ENCODE results near the gene PTPRT. TPM values are rescaled to one million over a fixed set of nuclear protein-coding genes. Genes with fewer than 3 reads are reported as not detected.

Gene PTPRT
- total and polyA plus RNA-seq, 10 of the 15 experiments (the other 5 are each of a cell fraction or from before 2014, with no cell fraction given) = not detected

DNA sequence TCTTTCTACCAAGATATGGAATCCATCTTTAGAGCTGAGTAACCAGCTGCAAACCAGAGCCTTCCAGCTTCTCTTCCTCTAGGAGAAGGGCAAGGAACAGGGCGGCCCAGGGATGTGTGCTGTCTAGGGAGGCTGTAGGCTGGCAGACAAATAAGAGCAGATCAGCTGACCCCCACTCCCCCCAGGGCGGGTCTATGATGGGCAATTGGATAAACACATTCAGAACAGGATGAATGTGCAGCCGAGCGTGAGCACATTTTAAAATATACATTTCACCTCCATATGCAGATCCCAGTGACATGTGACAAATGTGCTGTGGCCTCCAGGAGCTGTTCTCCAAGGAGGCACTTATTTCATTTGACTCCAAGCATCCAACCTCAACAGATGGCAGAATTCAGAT lies 580.1 kb downstream of the PTPRT start:
- no peak for DNase-seq (ENCODE audit: low read depth, low spot score)
- in situ Hi-C loops (cut with MboI) = no loop called here
- ChIA-PET POLR2A (no interaction called here), SMC1A (ENCODE audit: uncharacterized antibody, unreplicated experiment) (no interaction called here), RAD21 (ENCODE audit: unreplicated experiment) (no interaction called here), CTCF (interaction anchor here (0.6 kb wide), 1 partner anchor 743 kb away, joined by 3 read pairs; no protein-coding TSS in a partner anchor)
- H3K27ac ChIP-seq (ENCODE audit: control insufficient read depth, insufficient read depth) = no peak overlapping the region
- no peak for FAIRE-seq
- H3K79me2 ChIP-seq (ENCODE audit: control insufficient read depth, insufficient read depth, low read length) = no peaks in the 10 kb centered on the region
- no peak overlapping the region for H3K9ac ChIP-seq (ENCODE audit: control insufficient read depth, insufficient read depth, low read length)
- 23% methylated on average over 4 of the region's 4 CpGs for WGBS (ENCODE audit: insufficient coverage, insufficient replicate concordance, low lambda C conversion rate, missing lambda C conversion rate)
- BruUV-seq (replicated peaks) = no TSS peak
- ATAC-seq = no peak
- H3K27me3 ChIP-seq (replicated peaks in 1 of 2; ENCODE audit: control insufficient read depth in 2 of 2, insufficient read depth in 2 of 2, low read length in 1 of 2) = no peaks in the 10 kb centered on the region; a peak in 1 of 4 replicates
- H2AFZ ChIP-seq (ENCODE audit: control insufficient read depth, low read depth, low read length) = no peak overlapping the region
- H3K36me3 ChIP-seq (ENCODE audit: control insufficient read depth in 2 of 2, insufficient read depth in 2 of 2, low read length in 1 of 2) = no peaks in the 10 kb centered on the region
- no peaks in the 10 kb centered on the region for H3K4me1 ChIP-seq (ENCODE audit: control insufficient read depth, insufficient read depth, low read length)
- no peaks in the 10 kb centered on the region for H3K9me3 ChIP-seq (replicated peaks; ENCODE audit: control insufficient read depth, insufficient read depth, low read length)
- no peak overlapping the region for H3K4me2 ChIP-seq (ENCODE audit: control insufficient read depth, insufficient read depth)
- H4K20me1 ChIP-seq (ENCODE audit: control insufficient read depth, insufficient read depth) = no peaks in the 10 kb centered on the region
- H3K4me3 ChIP-seq = no peak overlapping the region
- intact Hi-C loops (cut with micrococcal nuclease; ENCODE audit: unreplicated experiment) = no loop called here
- TF ChIP-seq RFX5 (IDR thresholded peaks at IDR 0.05; ENCODE audit: low read depth, low read length) = no peak
- TF ChIP-seq, protein P1, sequence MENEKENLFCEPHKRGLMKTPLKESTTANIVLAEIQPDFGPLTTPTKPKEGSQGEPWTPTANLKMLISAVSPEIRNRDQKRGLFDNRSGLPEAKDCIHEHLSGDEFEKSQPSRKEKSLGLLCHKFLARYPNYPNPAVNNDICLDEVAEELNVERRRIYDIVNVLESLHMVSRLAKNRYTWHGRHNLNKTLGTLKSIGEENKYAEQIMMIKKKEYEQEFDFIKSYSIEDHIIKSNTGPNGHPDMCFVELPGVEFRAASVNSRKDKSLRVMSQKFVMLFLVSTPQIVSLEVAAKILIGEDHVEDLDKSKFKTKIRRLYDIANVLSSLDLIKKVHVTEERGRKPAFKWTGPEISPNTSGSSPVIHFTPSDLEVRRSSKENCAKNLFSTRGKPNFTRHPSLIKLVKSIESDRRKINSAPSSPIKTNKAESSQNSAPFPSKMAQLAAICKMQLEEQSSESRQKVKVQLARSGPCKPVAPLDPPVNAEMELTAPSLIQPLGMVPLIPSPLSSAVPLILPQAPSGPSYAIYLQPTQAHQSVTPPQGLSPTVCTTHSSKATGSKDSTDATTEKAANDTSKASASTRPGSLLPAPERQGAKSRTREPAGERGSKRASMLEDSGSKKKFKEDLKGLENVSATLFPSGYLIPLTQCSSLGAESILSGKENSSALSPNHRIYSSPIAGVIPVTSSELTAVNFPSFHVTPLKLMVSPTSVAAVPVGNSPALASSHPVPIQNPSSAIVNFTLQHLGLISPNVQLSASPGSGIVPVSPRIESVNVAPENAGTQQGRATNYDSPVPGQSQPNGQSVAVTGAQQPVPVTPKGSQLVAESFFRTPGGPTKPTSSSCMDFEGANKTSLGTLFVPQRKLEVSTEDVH (IDR thresholded peaks at IDR 0.05; ENCODE audit: low read depth, partially characterized antibody) = no peak
- no peak for TF ChIP-seq NKRF (conservative IDR thresholded peaks at IDR 0.05)
- no peak for TF ChIP-seq SMAD1 (IDR thresholded peaks at IDR 0.05; ENCODE audit: low read depth, partially characterized antibody)
- TF ChIP-seq NR2C1 (IDR thresholded peaks at IDR 0.05) = no peak
- no peak for TF ChIP-seq REST (IDR thresholded peaks at IDR 0.05; ENCODE audit: low read depth, low read length)
- TF ChIP-seq SIN3A (IDR thresholded peaks at IDR 0.05; ENCODE audit: low read depth, low read length) = no peak
- no peak for TF ChIP-seq ATF7 (IDR thresholded peaks at IDR 0.05; ENCODE audit: low read depth)
- TF ChIP-seq, protein P2, sequence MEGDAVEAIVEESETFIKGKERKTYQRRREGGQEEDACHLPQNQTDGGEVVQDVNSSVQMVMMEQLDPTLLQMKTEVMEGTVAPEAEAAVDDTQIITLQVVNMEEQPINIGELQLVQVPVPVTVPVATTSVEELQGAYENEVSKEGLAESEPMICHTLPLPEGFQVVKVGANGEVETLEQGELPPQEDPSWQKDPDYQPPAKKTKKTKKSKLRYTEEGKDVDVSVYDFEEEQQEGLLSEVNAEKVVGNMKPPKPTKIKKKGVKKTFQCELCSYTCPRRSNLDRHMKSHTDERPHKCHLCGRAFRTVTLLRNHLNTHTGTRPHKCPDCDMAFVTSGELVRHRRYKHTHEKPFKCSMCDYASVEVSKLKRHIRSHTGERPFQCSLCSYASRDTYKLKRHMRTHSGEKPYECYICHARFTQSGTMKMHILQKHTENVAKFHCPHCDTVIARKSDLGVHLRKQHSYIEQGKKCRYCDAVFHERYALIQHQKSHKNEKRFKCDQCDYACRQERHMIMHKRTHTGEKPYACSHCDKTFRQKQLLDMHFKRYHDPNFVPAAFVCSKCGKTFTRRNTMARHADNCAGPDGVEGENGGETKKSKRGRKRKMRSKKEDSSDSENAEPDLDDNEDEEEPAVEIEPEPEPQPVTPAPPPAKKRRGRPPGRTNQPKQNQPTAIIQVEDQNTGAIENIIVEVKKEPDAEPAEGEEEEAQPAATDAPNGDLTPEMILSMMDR (IDR thresholded peaks at IDR 0.05 in 2 of 3, conservative IDR thresholded peaks at IDR 0.05 in 1 of 3; ENCODE audit: control insufficient read depth in 2 of 3, extremely low read depth in 1 of 3, insufficient read depth in 1 of 3, low read depth in 3 of 3, low read length in 3 of 3) = no peak
- no peak for TF ChIP-seq ZSCAN29 (IDR thresholded peaks at IDR 0.05)
- no peak for TF ChIP-seq RAD21 (IDR thresholded peaks at IDR 0.05; ENCODE audit: insufficient read depth, low read depth, low read length)
- no peak for TF ChIP-seq SMAD5 (IDR thresholded peaks at IDR 0.05; ENCODE audit: low read depth)
- TF ChIP-seq MEF2A (IDR thresholded peaks at IDR 0.05; ENCODE audit: insufficient read depth, low read depth, low read length) = no peak
- TF ChIP-seq TCF12 (IDR thresholded peaks at IDR 0.05; ENCODE audit: low read depth, low read length) = no peak
